Measurements from ENCODE around the gene IRF3. TPM values are rescaled to one million over a fixed set of nuclear protein-coding genes. Genes with fewer than 3 reads are reported as not detected.

IRF3 gene
- total RNA-seq, 1 experiment from 2014 or later = 65.6 TPM

DNA sequence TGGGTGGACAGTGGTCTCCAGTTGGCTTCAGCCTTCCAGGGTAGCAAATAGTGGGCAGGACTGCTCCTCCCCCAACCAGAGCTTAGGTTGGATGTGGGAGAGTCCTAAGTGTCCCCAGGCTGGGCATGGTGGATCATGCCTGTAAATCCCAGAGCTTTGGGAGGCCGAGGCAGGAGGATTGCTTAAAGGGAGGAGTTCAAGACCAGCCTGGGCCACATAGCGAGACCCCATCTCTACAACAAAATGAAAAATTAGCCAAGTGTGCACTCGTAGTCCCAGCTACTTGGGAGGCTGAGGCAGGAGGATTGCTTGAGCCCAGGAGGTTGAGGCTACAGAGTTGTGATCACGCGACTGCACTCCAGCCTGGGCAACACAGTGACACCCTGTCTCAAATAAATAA is 33.1 kb downstream of the IRF3 start:
- intact Hi-C loops (cut with micrococcal nuclease) = no loop called here
- ChIA-PET POLR2A (interaction anchor here (0.5 to 4.2 kb wide), 3 partner anchors 8 to 287 kb away, joined by 3 to 29 read pairs (median 5); partner anchors contain the start of genes RRAS and SCAF1), CTCF (no interaction called here)
- BruUV-seq (replicated peaks) = no TSS peak
- Mint-ChIP-seq H3K27ac (ENCODE audit: low read depth, unreplicated experiment) (no peak overlapping the region), H3K36me3 (ENCODE audit: insufficient read depth, unreplicated experiment) (peaks cover 48% of the 10 kb centered on the region), H3K9me3 (ENCODE audit: unreplicated experiment) (no peaks in the 10 kb centered on the region), H3K27me3 (ENCODE audit: insufficient read depth, unreplicated experiment) (no peaks in the 10 kb centered on the region), H3K4me3 (ENCODE audit: unreplicated experiment) (no peak overlapping the region), H3K4me1 (ENCODE audit: insufficient read depth, unreplicated experiment) (peaks cover 4% of the 10 kb centered on the region)
- DNase-seq (ENCODE audit: unreplicated experiment) = no peak
- TF ChIP-seq CTCF (IDR thresholded peaks at IDR 0.05; ENCODE audit: unreplicated experiment) = no peak

GRCh38 chr19:49631610-49632192 is 34.0 kb downstream of the IRF3 start:
- BruUV-seq (replicated peaks) = no TSS peak
- POLR2A ChIA-PET = interaction anchor here (1.2 to 4.2 kb wide), 3 partner anchors 9 to 19 kb away, joined by 4 to 29 read pairs (median 5); partner anchors contain the start of genes RRAS and SCAF1
- no peak overlapping the region for H3K4me3 Mint-ChIP-seq (ENCODE audit: unreplicated experiment)

DNA sequence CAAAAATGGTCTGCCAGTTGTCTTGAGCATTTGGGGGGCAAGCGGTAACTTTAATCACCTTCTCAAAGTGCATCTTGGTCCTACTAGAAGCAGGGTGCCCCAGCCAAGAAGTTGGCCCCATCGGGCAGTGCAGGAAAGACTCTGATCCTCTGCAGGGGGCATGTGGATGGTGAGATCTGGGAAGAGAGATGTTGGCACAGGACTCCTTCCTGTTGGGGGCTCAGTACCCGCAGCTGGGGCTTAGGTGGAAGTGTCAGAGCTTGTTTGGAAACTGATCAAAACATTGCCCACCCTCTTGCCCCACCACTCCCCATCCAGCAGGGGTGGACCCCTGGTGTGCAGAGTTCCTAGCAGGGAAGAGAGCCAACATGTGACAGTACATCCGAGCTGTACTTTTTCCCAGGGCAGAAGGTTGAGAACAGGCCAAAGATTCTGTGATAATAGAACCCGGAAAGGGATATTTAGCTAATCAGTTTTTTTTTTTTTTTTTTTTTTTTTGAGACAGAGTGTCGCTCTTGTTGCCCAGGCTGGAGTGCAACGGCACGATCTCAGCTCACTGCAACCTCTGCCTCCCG is 34.6 kb downstream of the IRF3 start:
- Mint-ChIP-seq H3K9me3 (ENCODE audit: unreplicated experiment) (no peaks in the 10 kb centered on the region), H3K36me3 (ENCODE audit: insufficient read depth, unreplicated experiment) (peaks cover 52% of the 10 kb centered on the region), H3K27me3 (ENCODE audit: insufficient read depth, unreplicated experiment) (no peaks in the 10 kb centered on the region), H3K27ac (ENCODE audit: low read depth, unreplicated experiment) (no peak overlapping the region), H3K4me3 (ENCODE audit: unreplicated experiment) (no peak overlapping the region), H3K4me1 (ENCODE audit: insufficient read depth, unreplicated experiment) (no peaks in the 10 kb centered on the region)
- CTCF ChIA-PET = interaction anchor here (0.7 kb wide), 1 partner anchor 61 kb away, joined by 3 read pairs; no protein-coding TSS in a partner anchor
- no peak for DNase-seq (ENCODE audit: unreplicated experiment)
- TSS peak; percentile 18 for BruUV-seq (replicated peaks)
- no peak for TF ChIP-seq CTCF (IDR thresholded peaks at IDR 0.05; ENCODE audit: unreplicated experiment)
- intact Hi-C loops (cut with micrococcal nuclease) = no loop called here
- POLR2A ChIA-PET = interaction anchor here (1.2 to 4.2 kb wide), 3 partner anchors 10 to 39 kb away, joined by 3 to 29 read pairs (median 4); partner anchors contain the start of genes RRAS and SCAF1

More at GRCh38 chr19:49631610-49632192, 34.0 kb downstream of the IRF3 start:
- intact Hi-C loops (cut with micrococcal nuclease) = no loop called here
- Mint-ChIP-seq H3K27me3 (ENCODE audit: insufficient read depth, unreplicated experiment) (no peaks in the 10 kb centered on the region), H3K27ac (ENCODE audit: low read depth, unreplicated experiment) (no peak overlapping the region), H3K9me3 (ENCODE audit: unreplicated experiment) (no peaks in the 10 kb centered on the region), H3K4me1 (ENCODE audit: insufficient read depth, unreplicated experiment) (no peaks in the 10 kb centered on the region), H3K36me3 (ENCODE audit: insufficient read depth, unreplicated experiment) (peaks cover 53% of the 10 kb centered on the region)
- no peak for DNase-seq (ENCODE audit: unreplicated experiment)
- CTCF ChIA-PET = no interaction called here
- no peak for TF ChIP-seq CTCF (IDR thresholded peaks at IDR 0.05; ENCODE audit: unreplicated experiment)

DNA sequence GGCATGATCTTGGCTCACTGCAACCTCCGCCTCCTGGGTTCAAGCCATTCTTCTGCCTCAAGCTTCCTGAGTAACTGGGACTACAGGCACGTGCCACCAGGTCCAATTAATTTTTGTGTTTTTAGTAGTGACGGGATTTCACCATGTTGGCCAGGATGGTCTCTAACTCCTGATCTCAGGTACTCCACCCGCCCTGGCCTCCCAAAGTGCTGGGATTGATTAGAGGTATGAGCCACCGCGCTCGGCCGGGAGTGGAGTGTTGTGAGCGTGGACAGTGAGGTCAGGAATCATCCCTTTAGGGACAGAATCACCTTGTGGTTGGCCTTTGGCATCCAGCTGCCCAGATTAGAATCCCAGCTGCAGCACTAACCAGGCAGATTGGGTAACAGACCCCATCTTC is 36.0 kb downstream of the IRF3 start:
- no peak for DNase-seq (ENCODE audit: unreplicated experiment)
- H3K36me3 Mint-ChIP-seq (ENCODE audit: insufficient read depth, unreplicated experiment) = peaks cover 53% of the 10 kb centered on the region
- H3K27ac Mint-ChIP-seq (ENCODE audit: low read depth, unreplicated experiment) = no peak overlapping the region
- no peak for TF ChIP-seq CTCF (IDR thresholded peaks at IDR 0.05; ENCODE audit: unreplicated experiment)
- no peaks in the 10 kb centered on the region for H3K9me3 Mint-ChIP-seq (ENCODE audit: unreplicated experiment)
- no peaks in the 10 kb centered on the region for H3K27me3 Mint-ChIP-seq (ENCODE audit: insufficient read depth, unreplicated experiment)
- no peaks in the 10 kb centered on the region for H3K4me1 Mint-ChIP-seq (ENCODE audit: insufficient read depth, unreplicated experiment)
- ChIA-PET CTCF (interaction anchor here (0.6 kb wide), 1 partner anchor 91 kb away, joined by 5 read pairs; no protein-coding TSS in a partner anchor), POLR2A (interaction anchor here (1.3 to 4.2 kb wide), 3 partner anchors 11 to 38 kb away, joined by 3 to 29 read pairs (median 5); partner anchors contain the start of genes RRAS and SCAF1)
- intact Hi-C loops (cut with micrococcal nuclease) = no loop called here
- no peak overlapping the region for H3K4me3 Mint-ChIP-seq (ENCODE audit: unreplicated experiment)
- no TSS peak for BruUV-seq (replicated peaks)
